ENCODE measurements around the gene TAS2R13. TPM values are rescaled to one million over a fixed set of nuclear protein-coding genes. Genes with fewer than 3 reads are reported as not detected.

The TAS2R13 gene
- total RNA-seq, 1 donor from 2014 or later, result 1.1 TPM

GRCh38 chr12:10863512-10864218 lies 45.7 kb downstream of the TAS2R13 start:
- Histone ChIP-seq H3K27me3 (ENCODE audit: control insufficient read depth, insufficient read depth, low read length) (no peaks in the 10 kb centered on the region), H3K4me3 (ENCODE audit: low read depth, low read length) (no peak overlapping the region), H3K36me3 (ENCODE audit: control insufficient read depth, insufficient read depth, low read length) (no peaks in the 10 kb centered on the region)
- FAIRE-seq (no peak), DNase-seq (ENCODE audit: low read depth) (no peak)
- TF ChIP-seq, protein P1, sequence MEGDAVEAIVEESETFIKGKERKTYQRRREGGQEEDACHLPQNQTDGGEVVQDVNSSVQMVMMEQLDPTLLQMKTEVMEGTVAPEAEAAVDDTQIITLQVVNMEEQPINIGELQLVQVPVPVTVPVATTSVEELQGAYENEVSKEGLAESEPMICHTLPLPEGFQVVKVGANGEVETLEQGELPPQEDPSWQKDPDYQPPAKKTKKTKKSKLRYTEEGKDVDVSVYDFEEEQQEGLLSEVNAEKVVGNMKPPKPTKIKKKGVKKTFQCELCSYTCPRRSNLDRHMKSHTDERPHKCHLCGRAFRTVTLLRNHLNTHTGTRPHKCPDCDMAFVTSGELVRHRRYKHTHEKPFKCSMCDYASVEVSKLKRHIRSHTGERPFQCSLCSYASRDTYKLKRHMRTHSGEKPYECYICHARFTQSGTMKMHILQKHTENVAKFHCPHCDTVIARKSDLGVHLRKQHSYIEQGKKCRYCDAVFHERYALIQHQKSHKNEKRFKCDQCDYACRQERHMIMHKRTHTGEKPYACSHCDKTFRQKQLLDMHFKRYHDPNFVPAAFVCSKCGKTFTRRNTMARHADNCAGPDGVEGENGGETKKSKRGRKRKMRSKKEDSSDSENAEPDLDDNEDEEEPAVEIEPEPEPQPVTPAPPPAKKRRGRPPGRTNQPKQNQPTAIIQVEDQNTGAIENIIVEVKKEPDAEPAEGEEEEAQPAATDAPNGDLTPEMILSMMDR (IDR thresholded peaks at IDR 0.05; ENCODE audit: insufficient read depth, low read length, severe bottlenecking), result no peak

DNA sequence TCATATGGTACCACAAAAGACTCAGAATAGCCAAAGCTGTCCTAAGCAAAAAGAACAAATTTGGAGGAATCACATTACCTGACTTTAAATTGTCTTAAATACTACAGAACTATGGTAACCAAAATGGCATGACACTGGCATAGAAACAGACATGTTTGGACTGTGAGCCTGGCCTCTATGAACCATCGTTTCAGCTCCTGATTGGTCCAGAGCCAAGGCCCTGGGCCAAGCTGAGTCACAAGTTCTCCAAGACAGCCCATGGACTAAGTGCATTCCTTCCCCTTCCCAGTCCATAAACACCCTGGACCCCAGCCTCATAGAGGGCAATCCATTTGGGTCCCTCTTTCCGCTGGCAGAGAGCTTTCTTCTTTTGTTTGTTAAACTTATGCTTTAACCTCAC lies 48.0 kb downstream of the TAS2R13 start:
- no peak for DNase-seq (ENCODE audit: low read depth)
- Histone ChIP-seq H3K4me3 (ENCODE audit: low read depth, low read length) (no peak overlapping the region), H3K36me3 (ENCODE audit: control insufficient read depth, insufficient read depth, low read length) (no peaks in the 10 kb centered on the region), H3K27me3 (ENCODE audit: control insufficient read depth, insufficient read depth, low read length) (no peaks in the 10 kb centered on the region)
- TF ChIP-seq, protein P1 (IDR thresholded peaks at IDR 0.05; ENCODE audit: insufficient read depth, low read length, severe bottlenecking), result no peak
- no peak for FAIRE-seq

Other genes with a start within 250 kb of the TAS2R13 start
- 0.53 and 6.8 TPM in 2 replicates for gene STYK1, start 235.5 kb downstream of the TAS2R13 start, total RNA-seq
- gene YBX3, start 186.2 kb downstream of the TAS2R13 start, total RNA-seq, result 134 and 164 TPM in 2 replicates
- gene TAS2R7, start 106.9 kb downstream of the TAS2R13 start, total RNA-seq, result not detected in 2 replicates
- not detected in 2 replicates for gene TAS2R8, start 102.3 kb downstream of the TAS2R13 start, total RNA-seq
- not detected in 2 replicates for gene TAS2R9, start 99.4 kb downstream of the TAS2R13 start, total RNA-seq
- 0.26 TPM in 2 replicates for gene TAS2R10, start 83.2 kb downstream of the TAS2R13 start, total RNA-seq
- 0.53 TPM in 1 of 2 replicates, not detected in the other for gene PRR4, start 60.1 kb downstream of the TAS2R13 start, total RNA-seq
- 13.3 and 13.7 TPM in 2 replicates for gene PRH1, start 25.3 kb downstream of the TAS2R13 start, total RNA-seq
- 0.38 TPM in 1 of 2 replicates, not detected in the other for gene PRH2, start 19.7 kb upstream of the TAS2R13 start, total RNA-seq
- 1.1 and 1.2 TPM in 2 replicates for gene TAS2R14, start 29.7 kb upstream of the TAS2R13 start, total RNA-seq
- gene TAS2R50, start 77.3 kb upstream of the TAS2R13 start, total RNA-seq, result 1.0 and 2.1 TPM in 2 replicates
- 1.8 and 2.0 TPM in 2 replicates for gene TAS2R20, start 88.7 kb upstream of the TAS2R13 start, total RNA-seq
- gene TAS2R19, start 113.1 kb upstream of the TAS2R13 start, total RNA-seq, result 2.4 and 3.9 TPM in 2 replicates
- gene TAS2R31, start 121.8 kb upstream of the TAS2R13 start, total RNA-seq, result 1.3 and 2.0 TPM in 2 replicates
- 0.90 and 2.1 TPM in 2 replicates for gene TAS2R46, start 152.7 kb upstream of the TAS2R13 start, total RNA-seq
- gene TAS2R43, start 182.8 kb upstream of the TAS2R13 start, total RNA-seq, result 0.79 and 1.3 TPM in 2 replicates
- gene TAS2R30, start 225.1 kb upstream of the TAS2R13 start, total RNA-seq, result 3.1 and 4.5 TPM in 2 replicates

Measured in bronchial epithelial cell (primary cell).